OCI-LY7 (cell line): ENCODE measurements around the gene PLXNA4. TPM values are rescaled to one million over a fixed set of nuclear protein-coding genes. Genes with fewer than 3 reads are reported as not detected.

Experiments used
- BruUV-seq: library from RNA; stranded (reverse); fragments of 400-500 nt; replicated peaks from 2 replicates; lab custom pipeline; 2021; lab: Mats Ljungman, UMichigan
- CTCF ChIA-PET: fragments of 300-600 bp; sonication (Branson Sonifier 250); formaldehyde crosslinking; loops from one replicate; lab custom pipeline; 2022; ENCODE audit warnings: antibody characterized with exemption; ENCODE audit not compliant: unreplicated experiment; lab: Charles Lee
- POLR2A ChIA-PET: fragments of 300-600 bp; sonication (Branson Sonifier 250); formaldehyde crosslinking; loops from one replicate; lab custom pipeline; 2022; ENCODE audit warnings: antibody characterized with exemption; lab: Charles Lee
- DNase-seq: peaks from one replicate; pipeline ENCODE4 v3.0.0-alpha.2; 2015; ENCODE audit warnings: low spot score
- H2AFZ ChIP-seq: fragments of 200-600 bp; sonication (generic), shearing (Covaris generic); 2 replicates; pipeline ENCODE4 v1.6.1; 2014; ENCODE audit warnings: mild to moderate bottlenecking, antibody characterized with exemption, low read length, moderate library complexity
- H3K27ac ChIP-seq: fragments of 200-600 bp; sonication (generic); 2 replicates; pipeline ENCODE4 v1.5.1; 2014; ENCODE audit warnings: mixed run types, low read depth, mild to moderate bottlenecking, moderate library complexity, low read length, inconsistent platforms; ENCODE audit not compliant: poor library complexity, severe bottlenecking
- H3K36me3 ChIP-seq: fragments of 200-600 bp; sonication (generic); 2 replicates; pipeline ENCODE4 v1.6.1; 2014; ENCODE audit warnings: mild to moderate bottlenecking, antibody characterized with exemption, low read length, moderate library complexity, mixed read lengths; ENCODE audit not compliant: insufficient read depth
- H3K4me1 ChIP-seq: fragments of 200-600 bp; sonication (generic); 2 replicates; pipeline ENCODE4 v1.5.1; 2014; ENCODE audit warnings: mild to moderate bottlenecking, low read length; ENCODE audit not compliant: insufficient read depth, poor library complexity, severe bottlenecking
- H3K4me2 ChIP-seq: fragments of 200-600 bp; sonication (generic); 2 replicates; pipeline ENCODE4 v1.6.1; 2014; ENCODE audit warnings: mild to moderate bottlenecking, low read length
- H3K4me3 ChIP-seq: fragments of 200-600 bp; sonication (generic); 2 replicates; pipeline ENCODE4 v1.5.1; 2014; ENCODE audit warnings: mild to moderate bottlenecking, low read depth, low read length; ENCODE audit not compliant: poor library complexity, severe bottlenecking
- H3K79me2 ChIP-seq: fragments of 200-600 bp; sonication (generic); 2 replicates; pipeline ENCODE4 v1.6.1; 2016; ENCODE audit warnings: low read depth, mild to moderate bottlenecking, low read length, moderate library complexity, mixed read lengths; ENCODE audit not compliant: insufficient read depth
- H3K9me2 ChIP-seq: fragments of 200-600 bp; sonication (generic); 2 replicates; pipeline ENCODE4 v1.6.1; 2016; ENCODE audit warnings: mild to moderate bottlenecking, low read length, mixed read lengths; ENCODE audit not compliant: insufficient read depth
- H3K9me3 ChIP-seq: fragments of 200-600 bp; sonication (generic); 2 replicates; pipeline ENCODE4 v1.6.1; 2014; ENCODE audit warnings: mild to moderate bottlenecking, mixed run types, low read length, mixed read lengths
- H4K20me1 ChIP-seq: fragments of 200-600 bp; sonication (generic); 2 replicates; pipeline ENCODE4 v1.6.1; 2014; ENCODE audit warnings: mild to moderate bottlenecking, antibody characterized with exemption, low read length, moderate library complexity, mixed read lengths; ENCODE audit not compliant: insufficient read depth
- CTCF ChIP-seq: fragments of 200-600 bp; sonication (generic); conservative IDR thresholded peaks from 2 replicates; pipeline ENCODE4 v1.5.1; 2014; ENCODE audit warnings: mild to moderate bottlenecking, antibody characterized with exemption, low read length, moderate library complexity, mixed read lengths
- EZH2phosphoT487 ChIP-seq: fragments of 200-600 bp; sonication (generic); IDR thresholded peaks from 2 replicates; pipeline ENCODE4 v1.6.1; 2018; ENCODE audit warnings: low read depth, borderline replicate concordance, mild to moderate bottlenecking, mixed run types, antibody characterized with exemption, low read length, moderate library complexity, mixed read lengths
- intact Hi-C: fragments of 100-400 bp; cut with micrococcal nuclease; formaldehyde crosslinking; loops from one replicate; pipeline ENCODE4 v1.10.0; 2022; ENCODE audit not compliant: unreplicated experiment
- total RNA-seq, 2 experiments: library from RNA; depleted of rRNA in 1 of 2; stranded (reverse); fragments of >200 nt in 1 of 2; shearing (Covaris generic) in 1 of 2; gene quantifications; 2 replicates each; pipeline ENCODE4 v1.2.3, GENCODE V29; 2014 to 2022

Gene PLXNA4
- total RNA-seq, 2 experiments from 2014 or later = not detected

GRCh38 chr7:132414857-132415256 is 161.4 kb downstream of the PLXNA4 start:
- Histone ChIP-seq H4K20me1 (no peaks in the 10 kb centered on the region), H3K4me1 (no peaks in the 10 kb centered on the region), H3K9me2 (no peaks in the 10 kb centered on the region), H3K4me3 (no peak overlapping the region), H3K79me2 (no peaks in the 10 kb centered on the region), H3K27ac (no peak overlapping the region), H3K9me3 (no peaks in the 10 kb centered on the region), H2AFZ (no peak overlapping the region), H3K36me3 (no peaks in the 10 kb centered on the region), H3K4me2 (no peak overlapping the region)
- POLR2A ChIA-PET = no interaction called here
- TF ChIP-seq CTCF (no peak), EZH2phosphoT487 (no peak)
- CTCF ChIA-PET = no interaction called here
- BruUV-seq = no TSS peak
- no peak for DNase-seq
- intact Hi-C loops = no loop called here

GRCh38 chr7:132412435-132412834 is 163.8 kb downstream of the PLXNA4 start:
- ChIA-PET POLR2A (no interaction called here), CTCF (no interaction called here)
- no peaks in the 10 kb centered on the region for H3K79me2 ChIP-seq
- TF ChIP-seq CTCF (no peak), EZH2phosphoT487 (no peak)
- no peak for DNase-seq
- no peak overlapping the region for H3K27ac ChIP-seq
- intact Hi-C loops = no loop called here
- H3K9me2 ChIP-seq = no peaks in the 10 kb centered on the region
- no peaks in the 10 kb centered on the region for H3K4me1 ChIP-seq
- H2AFZ ChIP-seq = no peak overlapping the region
- H3K36me3 ChIP-seq = no peaks in the 10 kb centered on the region
- H4K20me1 ChIP-seq = no peaks in the 10 kb centered on the region
- no peak overlapping the region for H3K4me3 ChIP-seq
- no peaks in the 10 kb centered on the region for H3K9me3 ChIP-seq
- H3K4me2 ChIP-seq = no peak overlapping the region
- BruUV-seq = no TSS peak

GRCh38 chr7:132410861-132411541 is 165.3 kb downstream of the PLXNA4 start:
- Histone ChIP-seq H4K20me1 (no peaks in the 10 kb centered on the region), H3K36me3 (no peaks in the 10 kb centered on the region), H3K27ac (no peak overlapping the region), H3K4me2 (no peak overlapping the region), H2AFZ (no peak overlapping the region), H3K79me2 (no peaks in the 10 kb centered on the region), H3K9me2 (no peaks in the 10 kb centered on the region), H3K4me3 (no peak overlapping the region), H3K4me1 (no peaks in the 10 kb centered on the region), H3K9me3 (no peaks in the 10 kb centered on the region)
- POLR2A ChIA-PET = no interaction called here
- DNase-seq = no peak
- TF ChIP-seq EZH2phosphoT487 (no peak), CTCF (no peak)
- CTCF ChIA-PET = no interaction called here
- BruUV-seq = no TSS peak
- intact Hi-C loops = no loop called here
